ENCODE data around the gene TTC9C. TPM values are rescaled to one million over a fixed set of nuclear protein-coding genes. Genes with fewer than 3 reads are reported as not detected.

Gene TTC9C
- total and polyA plus RNA-seq, 2 of the 13 experiments (the other 11 are each of a cell fraction or from before 2014, with no cell fraction given) = 28.0 to 36.4 TPM

DNA sequence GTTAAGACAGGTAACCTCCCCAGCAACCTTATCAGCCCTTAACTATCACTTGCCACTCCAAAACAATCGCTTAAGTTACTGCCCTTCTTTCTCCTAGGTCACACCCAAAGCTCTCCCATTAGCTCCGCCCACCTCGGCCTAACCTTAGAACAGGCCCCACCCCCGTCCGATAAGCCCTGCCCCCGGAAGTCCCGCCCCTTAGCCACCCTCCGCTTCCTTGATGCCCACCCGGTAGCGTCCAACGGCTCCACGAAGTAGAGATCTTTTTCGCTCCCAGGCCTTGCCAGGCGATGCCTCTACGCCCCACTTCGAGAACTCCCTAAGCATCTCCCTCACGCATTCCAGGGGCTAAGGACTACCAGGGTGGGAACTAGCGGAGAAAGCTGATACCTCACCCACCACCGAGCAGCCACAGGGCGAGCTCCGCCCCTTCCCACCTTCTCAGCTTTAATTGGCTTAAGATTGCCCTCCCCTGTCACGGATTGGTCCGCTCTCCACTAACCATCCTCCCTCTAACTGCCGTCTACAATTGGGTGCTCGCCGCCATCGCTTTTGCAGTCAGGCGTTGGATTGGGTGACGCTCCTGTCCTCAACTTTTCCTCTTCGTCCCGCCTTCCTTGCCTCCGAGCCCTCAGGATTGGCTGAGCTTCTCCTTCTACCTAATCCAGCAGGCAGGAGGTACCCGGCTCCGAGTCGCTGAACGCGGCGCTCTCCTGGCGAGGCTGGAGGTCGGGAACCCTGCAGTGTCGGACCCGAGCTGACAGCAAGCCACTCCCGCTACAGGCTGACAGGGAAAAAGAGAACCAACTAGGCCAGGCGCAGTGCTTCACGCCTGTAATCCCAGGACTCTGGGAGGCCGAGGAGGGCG lies 25.7 kb downstream of the TTC9C start, which contains the start of gene ZBTB3 (continued):
- TF ChIP-seq, protein P1, sequence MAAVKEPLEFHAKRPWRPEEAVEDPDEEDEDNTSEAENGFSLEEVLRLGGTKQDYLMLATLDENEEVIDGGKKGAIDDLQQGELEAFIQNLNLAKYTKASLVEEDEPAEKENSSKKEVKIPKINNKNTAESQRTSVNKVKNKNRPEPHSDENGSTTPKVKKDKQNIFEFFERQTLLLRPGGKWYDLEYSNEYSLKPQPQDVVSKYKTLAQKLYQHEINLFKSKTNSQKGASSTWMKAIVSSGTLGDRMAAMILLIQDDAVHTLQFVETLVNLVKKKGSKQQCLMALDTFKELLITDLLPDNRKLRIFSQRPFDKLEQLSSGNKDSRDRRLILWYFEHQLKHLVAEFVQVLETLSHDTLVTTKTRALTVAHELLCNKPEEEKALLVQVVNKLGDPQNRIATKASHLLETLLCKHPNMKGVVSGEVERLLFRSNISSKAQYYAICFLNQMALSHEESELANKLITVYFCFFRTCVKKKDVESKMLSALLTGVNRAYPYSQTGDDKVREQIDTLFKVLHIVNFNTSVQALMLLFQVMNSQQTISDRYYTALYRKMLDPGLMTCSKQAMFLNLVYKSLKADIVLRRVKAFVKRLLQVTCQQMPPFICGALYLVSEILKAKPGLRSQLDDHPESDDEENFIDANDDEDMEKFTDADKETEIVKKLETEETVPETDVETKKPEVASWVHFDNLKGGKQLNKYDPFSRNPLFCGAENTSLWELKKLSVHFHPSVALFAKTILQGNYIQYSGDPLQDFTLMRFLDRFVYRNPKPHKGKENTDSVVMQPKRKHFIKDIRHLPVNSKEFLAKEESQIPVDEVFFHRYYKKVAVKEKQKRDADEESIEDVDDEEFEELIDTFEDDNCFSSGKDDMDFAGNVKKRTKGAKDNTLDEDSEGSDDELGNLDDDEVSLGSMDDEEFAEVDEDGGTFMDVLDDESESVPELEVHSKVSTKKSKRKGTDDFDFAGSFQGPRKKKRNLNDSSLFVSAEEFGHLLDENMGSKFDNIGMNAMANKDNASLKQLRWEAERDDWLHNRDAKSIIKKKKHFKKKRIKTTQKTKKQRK (IDR thresholded peaks at IDR 0.05; ENCODE audit: low read length) = peak; percentile 87
- TF ChIP-seq, protein P2, sequence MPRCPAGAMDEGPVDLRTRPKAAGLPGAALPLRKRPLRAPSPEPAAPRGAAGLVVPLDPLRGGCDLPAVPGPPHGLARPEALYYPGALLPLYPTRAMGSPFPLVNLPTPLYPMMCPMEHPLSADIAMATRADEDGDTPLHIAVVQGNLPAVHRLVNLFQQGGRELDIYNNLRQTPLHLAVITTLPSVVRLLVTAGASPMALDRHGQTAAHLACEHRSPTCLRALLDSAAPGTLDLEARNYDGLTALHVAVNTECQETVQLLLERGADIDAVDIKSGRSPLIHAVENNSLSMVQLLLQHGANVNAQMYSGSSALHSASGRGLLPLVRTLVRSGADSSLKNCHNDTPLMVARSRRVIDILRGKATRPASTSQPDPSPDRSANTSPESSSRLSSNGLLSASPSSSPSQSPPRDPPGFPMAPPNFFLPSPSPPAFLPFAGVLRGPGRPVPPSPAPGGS (CRISPR knock-in tag; IDR thresholded peaks at IDR 0.05) = peak; percentile 67; the same call in 1 of the 2 replicates
- peak; percentile 82 for TF ChIP-seq DMAP1 (CRISPR knock-in tag; IDR thresholded peaks at IDR 0.05)
- no peak for TF ChIP-seq EZH2 (conservative IDR thresholded peaks at IDR 0.05; ENCODE audit: low read depth, low read length)
- TF ChIP-seq HCFC1 (IDR thresholded peaks at IDR 0.05; ENCODE audit: low read depth, low read length) = 0 out of 2 replicates have a peak, but pooled peaks have one; percentile 27
- TF ChIP-seq, protein P3, sequence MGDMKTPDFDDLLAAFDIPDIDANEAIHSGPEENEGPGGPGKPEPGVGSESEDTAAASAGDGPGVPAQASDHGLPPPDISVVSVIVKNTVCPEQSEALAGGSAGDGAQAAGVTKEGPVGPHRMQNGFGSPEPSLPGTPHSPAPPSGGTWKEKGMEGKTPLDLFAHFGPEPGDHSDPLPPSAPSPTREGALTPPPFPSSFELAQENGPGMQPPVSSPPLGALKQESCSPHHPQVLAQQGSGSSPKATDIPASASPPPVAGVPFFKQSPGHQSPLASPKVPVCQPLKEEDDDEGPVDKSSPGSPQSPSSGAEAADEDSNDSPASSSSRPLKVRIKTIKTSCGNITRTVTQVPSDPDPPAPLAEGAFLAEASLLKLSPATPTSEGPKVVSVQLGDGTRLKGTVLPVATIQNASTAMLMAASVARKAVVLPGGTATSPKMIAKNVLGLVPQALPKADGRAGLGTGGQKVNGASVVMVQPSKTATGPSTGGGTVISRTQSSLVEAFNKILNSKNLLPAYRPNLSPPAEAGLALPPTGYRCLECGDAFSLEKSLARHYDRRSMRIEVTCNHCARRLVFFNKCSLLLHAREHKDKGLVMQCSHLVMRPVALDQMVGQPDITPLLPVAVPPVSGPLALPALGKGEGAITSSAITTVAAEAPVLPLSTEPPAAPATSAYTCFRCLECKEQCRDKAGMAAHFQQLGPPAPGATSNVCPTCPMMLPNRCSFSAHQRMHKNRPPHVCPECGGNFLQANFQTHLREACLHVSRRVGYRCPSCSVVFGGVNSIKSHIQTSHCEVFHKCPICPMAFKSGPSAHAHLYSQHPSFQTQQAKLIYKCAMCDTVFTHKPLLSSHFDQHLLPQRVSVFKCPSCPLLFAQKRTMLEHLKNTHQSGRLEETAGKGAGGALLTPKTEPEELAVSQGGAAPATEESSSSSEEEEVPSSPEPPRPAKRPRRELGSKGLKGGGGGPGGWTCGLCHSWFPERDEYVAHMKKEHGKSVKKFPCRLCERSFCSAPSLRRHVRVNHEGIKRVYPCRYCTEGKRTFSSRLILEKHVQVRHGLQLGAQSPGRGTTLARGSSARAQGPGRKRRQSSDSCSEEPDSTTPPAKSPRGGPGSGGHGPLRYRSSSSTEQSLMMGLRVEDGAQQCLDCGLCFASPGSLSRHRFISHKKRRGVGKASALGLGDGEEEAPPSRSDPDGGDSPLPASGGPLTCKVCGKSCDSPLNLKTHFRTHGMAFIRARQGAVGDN (CRISPR knock-in tag; IDR thresholded peaks at IDR 0.05) = peak; percentile 87
- no peak for TF ChIP-seq ZNF12 (CRISPR knock-in tag; IDR thresholded peaks at IDR 0.05)
- 0 out of 2 replicates have a peak, but pooled peaks have one; percentile 30 for TF ChIP-seq SIX1 (CRISPR knock-in tag; IDR thresholded peaks at IDR 0.05; ENCODE audit: borderline replicate concordance)
- peak; percentile 93 for TF ChIP-seq ASH2L (IDR thresholded peaks at IDR 0.05; ENCODE audit: insufficient read length, low read depth, low read length)
- TF ChIP-seq ARNT2 (CRISPR knock-in tag; IDR thresholded peaks at IDR 0.05; ENCODE audit: low read depth) = peak; percentile 55; the same call in 1 of the 2 replicates
- 0 out of 2 replicates have a peak, but pooled peaks have one; percentile 30 for TF ChIP-seq ZNF337 (CRISPR knock-in tag; IDR thresholded peaks at IDR 0.05; ENCODE audit: borderline replicate concordance, low read depth)
- peak; percentile 35; the same call in 1 of the 2 replicates for TF ChIP-seq ZNF547 (CRISPR knock-in tag; IDR thresholded peaks at IDR 0.05)
